Activated T-cell treated with anti-CD3 and anti-CD28 coated beads, Interleukin-2, amount 50 U/mL, for 24 hours (primary cell): ENCODE results near the gene RPL19.

Experiments used
- DNase-seq: peaks from one replicate; pipeline ENCODE4 v3.0.0-alpha.2; 2020
- H3K27ac Mint-ChIP-seq: 2 replicates; pipeline ENCODE4 v1.8.0; 2020; ENCODE audit warnings: mild to moderate bottlenecking, mixed read lengths
- H3K27me3 Mint-ChIP-seq: 2 replicates; pipeline ENCODE4 v1.8.0; 2020; ENCODE audit warnings: mixed read lengths
- H3K36me3 Mint-ChIP-seq: 2 replicates; pipeline ENCODE4 v1.8.0; 2020; ENCODE audit warnings: low read depth, mixed read lengths
- H3K4me1 Mint-ChIP-seq: 2 replicates; pipeline ENCODE4 v1.8.0; 2020; ENCODE audit warnings: low read depth, mixed read lengths
- H3K4me3 Mint-ChIP-seq: 2 replicates; pipeline ENCODE4 v1.8.0; 2020; ENCODE audit warnings: mild to moderate bottlenecking, moderate library complexity, mixed read lengths
- H3K9me3 Mint-ChIP-seq: 2 replicates; pipeline ENCODE4 v1.8.0; 2020; ENCODE audit warnings: mixed read lengths

Gene RPL19

GRCh38 chr17:39197380-39198185 is 2.5 kb upstream of the RPL19 start, which contains the start of gene CACNB1:
Gene CACNB1 (minus strand): TSS chr17:39197669. CDS start chr17:39197495, 174 bp downstream.
- H3K27me3 Mint-ChIP-seq, result no peaks in the 10 kb centered on the region

DNA sequence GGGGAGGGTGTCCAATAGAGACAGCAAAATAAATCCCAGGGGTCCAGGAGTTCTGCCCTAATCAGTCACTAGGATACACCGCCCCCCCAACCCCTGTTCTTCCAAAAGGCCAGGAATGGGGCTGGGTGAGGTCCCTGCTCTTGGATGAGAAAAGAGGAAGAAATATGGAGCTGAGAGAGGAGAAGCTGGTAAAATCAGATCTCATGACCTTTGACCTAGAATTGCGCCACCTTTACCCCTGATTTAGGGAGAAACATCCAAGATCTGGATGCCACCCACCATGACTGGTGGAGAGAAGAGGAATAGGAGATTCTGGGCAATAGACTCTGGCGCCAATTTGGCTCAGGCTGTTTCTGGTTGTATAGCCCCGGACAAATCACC is 1.9 kb upstream of the RPL19 start:
- H3K36me3 Mint-ChIP-seq, result peaks cover 43% of the 10 kb centered on the region
- H3K4me3 Mint-ChIP-seq, result peak overlapping the region; percentile 99
- no peaks in the 10 kb centered on the region for H3K9me3 Mint-ChIP-seq
- H3K4me1 Mint-ChIP-seq, result peaks cover 53% of the 10 kb centered on the region
- H3K27ac Mint-ChIP-seq, result peak overlapping the region; percentile 66
- no peak for DNase-seq
- no peaks in the 10 kb centered on the region for H3K27me3 Mint-ChIP-seq

More at GRCh38 chr17:39197380-39198185, 2.5 kb upstream of the RPL19 start, which contains the start of gene CACNB1:
- peak; percentile 83 for DNase-seq
- Mint-ChIP-seq H3K27ac (peak within 1 kb of the TSS; percentile 80), H3K4me1 (peaks cover 49% of the 10 kb centered on the region), H3K9me3 (no peaks in the 10 kb centered on the region), H3K36me3 (peaks cover 43% of the 10 kb centered on the region), H3K4me3 (peak within 1 kb of the TSS; percentile 99)

GRCh38 chr17:39199820-39200069 is 338 bp upstream of the RPL19 start:
- Mint-ChIP-seq H3K9me3 (no peaks in the 10 kb centered on the region), H3K27me3 (no peaks in the 10 kb centered on the region), H3K36me3 (peaks cover 51% of the 10 kb centered on the region), H3K4me1 (peaks cover 59% of the 10 kb centered on the region), H3K4me3 (peak overlapping the region; percentile 99), H3K27ac (peak overlapping the region; percentile 100)
- DNase-seq, result peak; percentile 84

DNA sequence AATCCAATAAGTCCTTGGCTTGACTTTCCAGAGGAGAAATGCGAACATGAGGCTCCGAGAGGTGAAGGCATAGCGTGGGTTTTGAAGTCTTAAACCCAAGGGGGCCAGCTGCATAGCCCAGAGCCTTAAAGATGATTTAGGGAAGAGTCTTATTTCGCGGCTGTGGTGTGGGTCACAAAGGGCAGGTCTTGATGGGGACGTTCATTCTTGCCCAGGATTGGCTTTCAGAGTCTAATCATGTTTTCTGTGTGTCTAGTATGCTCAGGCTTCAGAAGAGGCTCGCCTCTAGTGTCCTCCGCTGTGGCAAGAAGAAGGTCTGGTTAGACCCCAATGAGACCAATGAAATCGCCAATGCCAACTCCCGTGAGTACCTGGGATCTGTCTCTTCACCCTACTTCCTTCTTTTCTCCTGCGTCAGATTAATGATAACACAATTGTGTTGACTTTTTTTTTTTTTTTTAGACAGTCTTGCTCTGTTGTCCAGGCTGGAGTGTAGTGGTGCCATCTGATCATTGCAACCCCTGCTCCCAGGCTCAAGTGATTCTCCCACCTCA is 951 bp downstream of the RPL19 start:
- no peaks in the 10 kb centered on the region for H3K27me3 Mint-ChIP-seq
- H3K4me3 Mint-ChIP-seq, result peak overlapping the region; percentile 99
- H3K27ac Mint-ChIP-seq, result peak overlapping the region; percentile 100
- peaks cover 52% of the 10 kb centered on the region for H3K4me1 Mint-ChIP-seq
- no peak for DNase-seq
- H3K9me3 Mint-ChIP-seq, result no peaks in the 10 kb centered on the region
- H3K36me3 Mint-ChIP-seq, result peaks cover 58% of the 10 kb centered on the region

GRCh38 chr17:39204245-39204644 is 4.2 kb downstream of the RPL19 start:
- Mint-ChIP-seq H3K27ac (peak overlapping the region; percentile 100), H3K27me3 (no peaks in the 10 kb centered on the region), H3K4me1 (peaks cover 62% of the 10 kb centered on the region), H3K36me3 (peaks cover 58% of the 10 kb centered on the region), H3K4me3 (peak overlapping the region; percentile 99), H3K9me3 (no peaks in the 10 kb centered on the region)
- DNase-seq, result no peak

DNA sequence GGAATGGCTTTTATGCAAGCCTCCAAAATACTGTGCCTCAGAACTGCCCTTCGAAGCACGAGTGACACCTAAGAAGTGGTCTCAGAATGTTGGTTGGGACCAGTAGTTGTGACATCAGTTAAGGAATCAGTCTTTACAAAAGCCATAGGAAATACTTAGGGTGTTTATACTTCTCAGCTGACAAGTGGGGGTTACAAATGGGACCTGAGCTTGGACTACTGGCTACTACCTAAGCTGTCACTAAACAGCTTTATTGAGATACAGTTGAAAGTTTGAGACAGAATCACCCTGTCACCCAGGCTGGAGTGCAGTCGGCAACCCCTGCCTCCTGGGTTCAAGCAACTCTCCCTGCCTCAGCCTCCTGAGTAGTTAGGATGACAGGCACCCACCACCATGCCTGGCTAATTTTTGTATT is 5.0 kb downstream of the RPL19 start:
- DNase-seq, result no peak
- Mint-ChIP-seq H3K27me3 (peaks cover under 1% of the 10 kb centered on the region), H3K36me3 (peaks cover 53% of the 10 kb centered on the region), H3K27ac (peak overlapping the region; percentile 100), H3K4me1 (peaks cover 62% of the 10 kb centered on the region), H3K4me3 (no peak overlapping the region), H3K9me3 (no peaks in the 10 kb centered on the region)

- Mint-ChIP-seq H3K36me3 (peaks cover 23% of the 10 kb centered on the region), H3K4me3 (no peak overlapping the region), H3K9me3 (no peaks in the 10 kb centered on the region), H3K27ac (peak overlapping the region; percentile 44), H3K27me3 (peaks cover 5% of the 10 kb centered on the region), H3K4me1 (peaks cover 49% of the 10 kb centered on the region)
- DNase-seq, result no peak
Observed at GRCh38 chr17:39208136-39208535, 8.1 kb downstream of the RPL19 start.

GRCh38 chr17:39208893-39209292 is 8.8 kb downstream of the RPL19 start:
- DNase-seq, result no peak
- H3K4me1 Mint-ChIP-seq, result peaks cover 41% of the 10 kb centered on the region
- no peak overlapping the region for H3K27ac Mint-ChIP-seq
- peaks cover 15% of the 10 kb centered on the region for H3K36me3 Mint-ChIP-seq
- H3K27me3 Mint-ChIP-seq, result peaks cover 5% of the 10 kb centered on the region
- H3K4me3 Mint-ChIP-seq, result no peak overlapping the region
- no peaks in the 10 kb centered on the region for H3K9me3 Mint-ChIP-seq

DNA sequence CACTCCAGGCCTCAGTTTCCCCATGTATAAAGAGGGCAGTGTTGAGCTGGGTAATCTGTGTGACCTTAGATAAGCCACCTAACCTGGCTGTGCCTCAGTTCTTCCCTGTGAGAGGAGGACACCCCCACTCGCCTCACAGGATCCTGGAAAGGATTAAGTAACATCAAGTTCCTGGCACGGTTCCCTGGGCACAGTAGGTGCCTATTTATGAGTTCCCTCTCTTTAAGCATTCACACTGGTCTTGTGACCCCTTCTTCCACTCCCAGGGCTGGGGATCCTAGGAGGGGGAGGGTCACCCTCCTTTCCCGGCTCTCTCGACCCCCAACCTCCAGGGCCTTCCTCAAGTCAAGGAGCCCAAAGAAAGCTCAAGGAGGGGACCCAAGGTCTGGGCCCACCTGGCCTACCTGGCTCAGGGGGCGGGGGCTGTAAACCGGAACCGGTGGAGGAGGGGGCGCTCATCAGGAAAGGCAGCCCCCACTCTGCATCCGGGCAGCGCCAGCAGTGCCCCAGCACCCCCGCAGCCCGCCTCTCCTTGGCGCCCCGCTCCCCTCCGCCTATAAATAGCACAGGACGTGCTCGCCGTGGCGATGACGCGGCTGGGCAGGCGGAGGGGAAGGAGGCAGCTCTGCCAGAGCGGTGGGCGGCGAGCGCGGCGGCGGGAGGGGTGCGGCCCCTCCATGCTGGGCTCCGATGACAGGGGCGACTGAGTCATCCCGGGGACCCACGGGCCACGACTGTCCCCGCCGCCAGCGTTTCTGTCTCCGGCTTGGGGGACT is 9.4 kb downstream of the RPL19 start:
- Mint-ChIP-seq H3K36me3 (peaks cover 9% of the 10 kb centered on the region), H3K27me3 (peaks cover 5% of the 10 kb centered on the region), H3K4me3 (peak overlapping the region; percentile 44), H3K4me1 (peaks cover 36% of the 10 kb centered on the region), H3K9me3 (no peaks in the 10 kb centered on the region), H3K27ac (no peak overlapping the region)
- DNase-seq, result peak; percentile 79

DNA sequence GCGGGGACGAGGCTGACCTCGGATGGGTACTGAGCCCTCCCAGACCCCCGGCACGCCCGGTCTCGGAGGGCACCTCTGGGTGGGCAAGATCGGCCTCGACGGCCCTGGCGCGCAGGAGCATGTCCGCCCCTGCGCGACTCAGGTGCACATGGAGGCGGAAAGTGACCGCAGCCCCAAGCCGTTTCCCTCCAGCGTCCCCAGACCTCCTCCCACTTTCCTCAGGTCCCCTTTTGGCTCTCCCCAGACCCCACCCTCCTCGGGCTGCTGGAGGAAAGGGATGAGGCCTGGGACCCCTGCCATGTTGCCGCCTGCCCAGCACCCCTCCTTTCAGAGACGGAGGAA is 10.0 kb downstream of the RPL19 start:
- no peak for DNase-seq
- Mint-ChIP-seq H3K27me3 (peaks cover 5% of the 10 kb centered on the region), H3K36me3 (peaks cover 4% of the 10 kb centered on the region), H3K4me3 (peak overlapping the region; percentile 44), H3K9me3 (no peaks in the 10 kb centered on the region), H3K27ac (peak overlapping the region; percentile 40), H3K4me1 (peaks cover 36% of the 10 kb centered on the region)

DNA sequence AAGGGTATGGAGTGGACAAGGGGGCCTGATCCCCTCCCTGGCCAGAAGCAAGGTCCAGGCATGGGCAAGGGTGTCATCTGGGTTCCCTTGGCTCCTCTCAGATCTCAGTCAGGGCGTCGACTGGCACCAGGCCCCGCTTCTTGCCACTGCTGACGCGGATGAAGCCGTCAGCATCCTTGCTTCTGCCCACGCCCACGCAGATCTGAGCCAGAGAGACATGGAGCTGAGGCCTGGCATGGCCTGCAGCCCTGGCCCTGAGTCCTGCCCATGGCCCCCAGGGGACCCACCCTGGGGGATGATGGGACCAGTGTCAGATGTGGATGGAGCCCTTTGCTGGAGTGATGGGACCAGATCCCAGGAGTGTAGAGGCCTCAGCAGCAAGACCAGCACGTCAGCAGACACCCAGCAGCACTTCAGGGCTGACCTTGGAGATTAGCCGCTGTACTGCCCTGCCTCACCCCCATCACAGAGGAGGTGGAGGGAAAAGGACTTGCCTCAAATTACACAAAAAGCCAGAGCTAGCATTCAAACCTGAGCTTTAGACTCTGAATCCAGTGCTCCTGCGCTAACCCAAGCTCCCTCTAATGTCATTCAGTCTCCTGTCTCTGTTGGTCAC is 12.2 kb downstream of the RPL19 start:
- H3K27me3 Mint-ChIP-seq, result peaks cover 18% of the 10 kb centered on the region
- H3K4me1 Mint-ChIP-seq, result peaks cover 27% of the 10 kb centered on the region
- DNase-seq, result no peak
- H3K27ac Mint-ChIP-seq, result no peak overlapping the region
- H3K9me3 Mint-ChIP-seq, result no peaks in the 10 kb centered on the region
- no peak overlapping the region for H3K4me3 Mint-ChIP-seq
- no peaks in the 10 kb centered on the region for H3K36me3 Mint-ChIP-seq

DNA sequence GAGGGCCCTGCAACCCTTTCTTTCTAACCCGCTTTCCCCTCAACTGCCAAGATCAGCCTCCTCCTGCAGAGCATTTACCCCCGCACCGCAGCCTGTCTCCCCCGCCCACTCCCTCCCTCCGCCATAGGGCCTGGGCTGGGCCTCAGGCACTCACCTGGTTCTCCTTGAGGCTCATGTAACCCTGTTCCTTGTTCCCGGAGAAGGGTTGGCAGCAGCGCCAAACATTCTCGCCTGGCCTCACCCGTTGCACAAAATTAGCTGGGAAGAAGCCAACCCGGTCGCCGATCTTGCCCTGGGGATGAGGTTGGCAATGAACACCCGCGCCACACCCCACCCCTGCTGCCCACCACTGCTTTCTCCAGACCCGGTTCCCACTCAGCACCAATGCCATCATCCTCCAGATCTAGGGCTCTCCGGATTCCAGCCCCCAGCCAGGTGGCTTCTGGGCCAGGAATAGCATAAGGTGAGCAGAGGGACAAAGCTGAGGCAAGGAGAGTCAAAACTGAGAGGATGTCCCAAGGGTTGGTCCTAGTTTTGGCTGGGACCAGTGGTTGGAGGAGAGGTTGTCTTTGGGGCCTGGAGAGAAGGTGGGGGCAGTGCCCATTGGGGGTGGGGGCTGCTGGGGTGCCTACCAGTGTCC is 12.9 kb downstream of the RPL19 start:
- Mint-ChIP-seq H3K36me3 (no peaks in the 10 kb centered on the region), H3K27ac (no peak overlapping the region), H3K9me3 (no peaks in the 10 kb centered on the region), H3K4me3 (no peak overlapping the region), H3K27me3 (peaks cover 18% of the 10 kb centered on the region), H3K4me1 (peaks cover 22% of the 10 kb centered on the region)
- DNase-seq, result no peak

DNA sequence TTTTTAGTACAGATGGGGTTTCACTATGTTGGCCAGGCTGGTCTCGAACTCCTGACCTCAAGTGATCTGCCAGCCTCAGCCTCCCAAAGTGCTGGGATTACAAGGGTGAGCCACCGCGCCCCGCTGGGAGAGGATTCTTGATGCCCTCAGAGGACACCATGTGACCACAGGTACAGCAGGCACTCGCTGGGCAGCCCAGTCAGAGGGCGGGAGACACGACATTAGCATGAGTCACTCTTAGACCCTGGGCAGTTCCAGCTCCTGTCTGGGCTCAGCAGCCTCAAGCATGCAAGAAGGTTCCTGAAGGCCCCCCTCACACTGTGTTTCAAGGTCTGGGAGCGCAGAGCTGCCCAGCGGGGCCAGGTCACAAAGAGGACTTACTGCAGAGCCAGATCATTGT is 13.8 kb downstream of the RPL19 start:
- H3K4me1 Mint-ChIP-seq, result peaks cover 16% of the 10 kb centered on the region
- H3K27me3 Mint-ChIP-seq, result peaks cover 22% of the 10 kb centered on the region

GRCh38 chr17:39217734-39218369 is 17.8 kb downstream of the RPL19 start:
- Mint-ChIP-seq H3K27ac (no peak overlapping the region), H3K4me3 (no peak overlapping the region), H3K4me1 (peaks cover 2% of the 10 kb centered on the region), H3K27me3 (peaks cover 24% of the 10 kb centered on the region), H3K36me3 (no peaks in the 10 kb centered on the region), H3K9me3 (no peaks in the 10 kb centered on the region)
- no peak for DNase-seq

More for the DNA sequence above, 13.8 kb downstream of the RPL19 start:
- H3K27ac Mint-ChIP-seq, result no peak overlapping the region
- no peak overlapping the region for H3K4me3 Mint-ChIP-seq
- no peak for DNase-seq
- H3K36me3 Mint-ChIP-seq, result no peaks in the 10 kb centered on the region
- H3K9me3 Mint-ChIP-seq, result no peaks in the 10 kb centered on the region
